Smooth muscle cell (in vitro differentiated cells): ENCODE results near the gene KRTAP6-2. TPM values are rescaled to one million over a fixed set of nuclear protein-coding genes. Genes with fewer than 3 reads are reported as not detected.

ENCODE experiments used
- DNase-seq: peaks from one replicate; lab custom pipeline; 2025; ENCODE audit not compliant: unreplicated experiment; lab: John Stamatoyannopoulos, UW
- H2AFZ ChIP-seq: fragments of 200-600 bp; sonication (generic); 2 replicates; pipeline ENCODE4 v1.6.0; 2016; ENCODE audit warnings: antibody characterized with exemption, low read depth, mild to moderate bottlenecking
- H3F3A ChIP-seq: fragments of 200-600 bp; sonication (generic); 2 replicates; pipeline ENCODE4 v1.6.0; 2017; ENCODE audit warnings: antibody characterized with exemption, low read depth
- H3K27ac ChIP-seq: fragments of 200-600 bp; sonication (generic); 2 replicates; pipeline ENCODE4 v1.5.1; 2016; ENCODE audit warnings: low read depth, mild to moderate bottlenecking
- H3K27me3 ChIP-seq: fragments of 200-600 bp; sonication (generic); 2 replicates; pipeline ENCODE4 v1.6.1; 2016; ENCODE audit warnings: low read depth, mild to moderate bottlenecking
- H3K36me3 ChIP-seq: fragments of 200-600 bp; sonication (generic); 2 replicates; pipeline ENCODE4 v1.5.1; 2016; ENCODE audit warnings: low read depth
- H3K4me1 ChIP-seq: fragments of 200-600 bp; sonication (generic); 2 replicates; pipeline ENCODE4 v1.5.1; 2016; ENCODE audit warnings: low read depth
- H3K4me2 ChIP-seq: fragments of 200-600 bp; sonication (generic); 2 replicates; pipeline ENCODE4 v1.6.0; 2016; ENCODE audit warnings: mild to moderate bottlenecking
- H3K4me3 ChIP-seq: fragments of 200-600 bp; sonication (generic); 2 replicates; pipeline ENCODE4 v1.5.1; 2016; ENCODE audit warnings: mild to moderate bottlenecking
- H3K79me2 ChIP-seq: fragments of 200-600 bp; sonication (generic); 2 replicates; pipeline ENCODE4 v1.6.0; 2016; ENCODE audit warnings: low read depth, mild to moderate bottlenecking
- H3K9ac ChIP-seq: fragments of 200-600 bp; sonication (generic); 2 replicates; pipeline ENCODE4 v1.6.0; 2016; ENCODE audit warnings: low read depth
- H3K9me3 ChIP-seq: fragments of 200-600 bp; sonication (generic); replicated peaks from 2 replicates; pipeline ENCODE4 v1.5.1; 2016; ENCODE audit warnings: low read depth
- H4K20me1 ChIP-seq: fragments of 200-600 bp; sonication (generic); 2 replicates; pipeline ENCODE4 v1.6.0; 2016; ENCODE audit warnings: low read depth
- CTCF ChIP-seq: fragments of 200-600 bp; sonication (generic); IDR thresholded peaks from 2 replicates; pipeline ENCODE4 v1.5.1; 2017; ENCODE audit warnings: borderline replicate concordance, mild to moderate bottlenecking, antibody characterized with exemption; ENCODE audit not compliant: insufficient read depth, poor library complexity, severe bottlenecking
- WGBS: methylation state at CpG from one replicate; pipeline ENCODE4 v1.1.7; 2016; ENCODE audit warnings: low lambda C conversion rate; 5-methylcytosine and 5-hydroxymethylcytosine counted together
- polyA plus RNA-seq: library from polyadenylated mRNA; unstranded; fragments of >200 nt; fragmentation: Nextera tagmentation; extraction: Ambion mirVana; gene quantifications from 2 replicates; pipeline ENCODE4 v1.2.1, GENCODE V29; 2016
- small RNA-seq: library from RNA; depleted of rRNA; stranded (forward); fragments of <200 nt; gene quantifications from one replicate; pipeline ENCODE3, GENCODE V24; 2014
- total RNA-seq: library from RNA; depleted of rRNA; stranded (reverse); fragments of >200 nt; gene quantifications from 2 replicates; pipeline ENCODE4 v1.2.3, GENCODE V29; 2014

The KRTAP6-2 gene
- total and polyA plus RNA-seq, 2 experiments from 2014 or later = not detected

GRCh38 chr21:30555095-30555494 is 43.6 kb downstream of the KRTAP6-2 start:
- no peak for TF ChIP-seq CTCF
- WGBS = 88% methylated on average over 2 of the region's 2 CpGs

GRCh38 chr21:30552782-30553181 is 45.9 kb downstream of the KRTAP6-2 start:
- Histone ChIP-seq H3K36me3 (no peaks in the 10 kb centered on the region), H3K27me3 (no peaks in the 10 kb centered on the region), H3K4me1 (no peaks in the 10 kb centered on the region), H3K4me3 (no peak overlapping the region), H3K79me2 (no peaks in the 10 kb centered on the region), H3K4me2 (no peak overlapping the region), H4K20me1 (no peaks in the 10 kb centered on the region), H3F3A (no peaks in the 10 kb centered on the region), H3K27ac (no peak overlapping the region), H2AFZ (no peak overlapping the region), H3K9me3 (no peaks in the 10 kb centered on the region), H3K9ac (no peak overlapping the region)
- no peak for TF ChIP-seq CTCF
- DNase-seq = no peak
- WGBS = 82% methylated on average over 1 of the region's 1 CpG

More at GRCh38 chr21:30555095-30555494, 43.6 kb downstream of the KRTAP6-2 start:
- H3K9me3 ChIP-seq = no peaks in the 10 kb centered on the region
- H3K79me2 ChIP-seq = no peaks in the 10 kb centered on the region
- no peaks in the 10 kb centered on the region for H3K4me1 ChIP-seq
- DNase-seq = no peak
- H3K27ac ChIP-seq = no peak overlapping the region
- H3K4me2 ChIP-seq = no peak overlapping the region
- no peaks in the 10 kb centered on the region for H3K36me3 ChIP-seq
- no peaks in the 10 kb centered on the region for H4K20me1 ChIP-seq
- no peaks in the 10 kb centered on the region for H3K27me3 ChIP-seq
- no peak overlapping the region for H3K4me3 ChIP-seq
- H3K9ac ChIP-seq = no peak overlapping the region
- no peak overlapping the region for H2AFZ ChIP-seq
- no peaks in the 10 kb centered on the region for H3F3A ChIP-seq

Small RNA genes lying within 50 kb of the gene (small RNA-seq; reads per million reads assigned to genes)
- not detected for gene KRTAP20-1
- gene KRTAP20-3 = not detected
- gene KRTAP20-4 = not detected
- gene KRTAP22-1 = not detected
- not detected for gene KRTAP22-2

Other genes with a start within 250 kb of the KRTAP6-2 start
- not detected in 2 replicates for gene KRTAP13-2, start 226.6 kb downstream of the KRTAP6-2 start, total RNA-seq
- not detected in 2 replicates for gene KRTAP13-2, start 226.6 kb downstream of the KRTAP6-2 start, polyA plus RNA-seq
- not detected in 2 replicates for gene KRTAP13-1, start 202.9 kb downstream of the KRTAP6-2 start, total RNA-seq
- gene KRTAP13-1, start 202.9 kb downstream of the KRTAP6-2 start, polyA plus RNA-seq = not detected in 2 replicates
- gene KRTAP13-3, start 173.0 kb downstream of the KRTAP6-2 start, total RNA-seq = not detected in 2 replicates
- not detected in 2 replicates for gene KRTAP13-3, start 173.0 kb downstream of the KRTAP6-2 start, polyA plus RNA-seq
- gene KRTAP13-4, start 168.7 kb downstream of the KRTAP6-2 start, total RNA-seq = not detected in 2 replicates
- not detected in 2 replicates for gene KRTAP13-4, start 168.7 kb downstream of the KRTAP6-2 start, polyA plus RNA-seq
- not detected in 2 replicates for gene KRTAP15-1, start 158.6 kb downstream of the KRTAP6-2 start, total RNA-seq
- not detected in 2 replicates for gene KRTAP15-1, start 158.6 kb downstream of the KRTAP6-2 start, polyA plus RNA-seq
- gene KRTAP19-1, start 118.5 kb downstream of the KRTAP6-2 start, total RNA-seq = 0.72 TPM in 1 of 2 replicates, not detected in the other
- gene KRTAP19-1, start 118.5 kb downstream of the KRTAP6-2 start, polyA plus RNA-seq = 1.9 TPM in 1 of 2 replicates, not detected in the other
- not detected in 2 replicates for gene KRTAP19-2, start 111.5 kb downstream of the KRTAP6-2 start, total RNA-seq
- not detected in 2 replicates for gene KRTAP19-2, start 111.5 kb downstream of the KRTAP6-2 start, polyA plus RNA-seq
- gene KRTAP19-3, start 106.9 kb downstream of the KRTAP6-2 start, total RNA-seq = not detected in 2 replicates
- not detected in 2 replicates for gene KRTAP19-3, start 106.9 kb downstream of the KRTAP6-2 start, polyA plus RNA-seq
- not detected in 2 replicates for gene KRTAP19-4, start 101.7 kb downstream of the KRTAP6-2 start, total RNA-seq
- gene KRTAP19-4, start 101.7 kb downstream of the KRTAP6-2 start, polyA plus RNA-seq = not detected in 2 replicates
- not detected in 2 replicates for gene KRTAP19-5, start 96.8 kb downstream of the KRTAP6-2 start, total RNA-seq
- gene KRTAP19-5, start 96.8 kb downstream of the KRTAP6-2 start, polyA plus RNA-seq = not detected in 2 replicates
- gene KRTAP19-6, start 57.0 kb downstream of the KRTAP6-2 start, total RNA-seq = not detected in 2 replicates
- gene KRTAP19-6, start 57.0 kb downstream of the KRTAP6-2 start, polyA plus RNA-seq = not detected in 2 replicates
- gene KRTAP19-7, start 37.6 kb downstream of the KRTAP6-2 start, total RNA-seq = not detected in 2 replicates
- not detected in 2 replicates for gene KRTAP19-7, start 37.6 kb downstream of the KRTAP6-2 start, polyA plus RNA-seq
- gene KRTAP22-2, start 8.5 kb downstream of the KRTAP6-2 start, total RNA-seq = not detected in 2 replicates
- not detected in 2 replicates for gene KRTAP22-2, start 8.5 kb downstream of the KRTAP6-2 start, polyA plus RNA-seq
- gene KRTAP6-3, start 6.5 kb downstream of the KRTAP6-2 start, total RNA-seq = not detected in 2 replicates
- gene KRTAP6-3, start 6.5 kb downstream of the KRTAP6-2 start, polyA plus RNA-seq = not detected in 2 replicates
- gene KRTAP22-1, start 2.2 kb upstream of the KRTAP6-2 start, total RNA-seq = not detected in 2 replicates
- gene KRTAP22-1, start 2.2 kb upstream of the KRTAP6-2 start, polyA plus RNA-seq = not detected in 2 replicates
- gene KRTAP6-1, start 15.0 kb upstream of the KRTAP6-2 start, total RNA-seq = not detected in 2 replicates
- not detected in 2 replicates for gene KRTAP6-1, start 15.0 kb upstream of the KRTAP6-2 start, polyA plus RNA-seq
- not detected in 2 replicates for gene KRTAP20-1, start 17.5 kb upstream of the KRTAP6-2 start, total RNA-seq
- gene KRTAP20-1, start 17.5 kb upstream of the KRTAP6-2 start, polyA plus RNA-seq = not detected in 2 replicates
- not detected in 2 replicates for gene KRTAP20-4, start 21.7 kb upstream of the KRTAP6-2 start, total RNA-seq
- gene KRTAP20-4, start 21.7 kb upstream of the KRTAP6-2 start, polyA plus RNA-seq = not detected in 2 replicates
- not detected in 2 replicates for gene KRTAP20-2, start 36.3 kb upstream of the KRTAP6-2 start, total RNA-seq
- not detected in 2 replicates for gene KRTAP20-2, start 36.3 kb upstream of the KRTAP6-2 start, polyA plus RNA-seq
- not detected in 2 replicates for gene KRTAP20-3, start 44.0 kb upstream of the KRTAP6-2 start, total RNA-seq
- not detected in 2 replicates for gene KRTAP20-3, start 44.0 kb upstream of the KRTAP6-2 start, polyA plus RNA-seq
- gene KRTAP21-3, start 119.9 kb upstream of the KRTAP6-2 start, total RNA-seq = not detected in 2 replicates
- gene KRTAP21-3, start 119.9 kb upstream of the KRTAP6-2 start, polyA plus RNA-seq = not detected in 2 replicates
- gene KRTAP21-2, start 148.4 kb upstream of the KRTAP6-2 start, total RNA-seq = not detected in 2 replicates
- gene KRTAP21-2, start 148.4 kb upstream of the KRTAP6-2 start, polyA plus RNA-seq = not detected in 2 replicates
- not detected in 2 replicates for gene KRTAP21-1, start 156.5 kb upstream of the KRTAP6-2 start, total RNA-seq
- gene KRTAP21-1, start 156.5 kb upstream of the KRTAP6-2 start, polyA plus RNA-seq = not detected in 2 replicates
- gene KRTAP8-1, start 214.4 kb upstream of the KRTAP6-2 start, total RNA-seq = not detected in 2 replicates
- gene KRTAP8-1, start 214.4 kb upstream of the KRTAP6-2 start, polyA plus RNA-seq = not detected in 2 replicates
- 0.94 TPM in 1 of 2 replicates, not detected in the other for gene KRTAP7-1, start 230.9 kb upstream of the KRTAP6-2 start, total RNA-seq
- gene KRTAP7-1, start 230.9 kb upstream of the KRTAP6-2 start, polyA plus RNA-seq = 0.62 TPM in 1 of 2 replicates, not detected in the other